GM19351 (cell line): ENCODE results near the gene SUDS3.
"Not testable (repeated sequence)": the region's sequence is repeated elsewhere in the genome, so short reads cannot be mapped to it uniquely, and the experiment has no call there.

Source experiments
- ATAC-seq: cut with Tn5 transposase; IDR thresholded peaks from one replicate; pipeline ENCODE4 v1.9.1; 2021; ENCODE audit warnings: mild to moderate bottlenecking, moderate library complexity; ENCODE audit not compliant: unreplicated experiment

Gene SUDS3

DNA sequence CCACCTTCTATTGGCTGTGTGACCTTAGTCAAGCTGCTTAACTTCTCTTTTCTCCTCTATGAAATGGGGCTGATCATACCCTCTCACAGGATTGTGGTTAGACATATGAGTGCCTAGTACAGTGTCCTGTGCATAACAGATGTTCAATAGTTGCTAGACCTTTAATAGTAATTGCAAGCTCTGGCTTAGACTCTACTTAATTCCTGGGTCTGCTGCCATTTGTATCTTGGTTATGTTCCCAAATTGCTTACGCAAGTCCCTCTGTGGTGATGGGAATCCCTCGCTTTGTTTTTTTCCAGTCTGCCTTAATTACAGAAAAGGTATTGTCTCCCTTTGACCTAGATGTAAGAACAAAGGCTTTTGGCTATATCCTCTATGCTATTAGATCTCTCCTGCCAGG is 15.1 kb downstream of the SUDS3 start:
- no peak for ATAC-seq

- ATAC-seq: no peak
Observed at GRCh38 chr12:118391836-118392235, 15.5 kb downstream of the SUDS3 start.

DNA sequence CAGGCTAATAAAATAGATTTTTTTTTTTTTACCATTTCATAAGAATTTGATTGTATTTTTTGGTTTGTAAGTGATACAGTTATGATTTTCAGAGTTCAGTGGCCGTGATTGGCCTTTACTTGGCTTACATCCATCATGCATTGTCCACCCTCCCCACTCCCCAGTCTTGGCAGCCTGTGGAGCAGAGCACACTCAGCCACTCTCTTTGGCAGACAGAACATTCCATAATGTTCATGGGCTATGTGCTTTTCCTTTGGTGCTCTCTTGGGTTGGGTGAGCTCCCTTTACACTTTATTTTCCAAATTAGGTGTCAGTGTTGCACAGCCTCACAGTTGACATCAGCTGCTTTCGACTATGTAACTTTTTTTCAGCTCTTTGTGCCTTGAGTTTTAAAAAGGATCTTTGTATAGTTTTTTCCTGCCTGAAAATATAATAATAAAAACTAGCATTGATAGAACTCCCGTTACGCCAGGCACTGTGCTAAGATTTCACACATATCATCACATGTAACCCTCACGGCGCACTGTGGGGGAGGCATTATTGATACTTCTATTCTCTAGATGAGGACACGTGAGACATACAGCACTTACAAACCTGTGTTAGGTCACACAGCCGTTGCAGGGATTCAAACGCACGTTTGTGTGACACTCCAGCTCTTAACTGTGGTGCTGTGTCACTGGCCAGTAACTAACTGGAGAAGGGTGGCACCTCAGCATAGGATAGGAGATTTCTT is 21.5 kb downstream of the SUDS3 start:
- ATAC-seq: no peak

GRCh38 chr12:118398524-118398923 is 22.2 kb downstream of the SUDS3 start:
- no peak for ATAC-seq

GRCh38 chr12:118398940-118399339 is 22.6 kb downstream of the SUDS3 start:
- no peak for ATAC-seq

- ATAC-seq: no peak
Observed at GRCh38 chr12:118402251-118402650, 25.9 kb downstream of the SUDS3 start.

DNA sequence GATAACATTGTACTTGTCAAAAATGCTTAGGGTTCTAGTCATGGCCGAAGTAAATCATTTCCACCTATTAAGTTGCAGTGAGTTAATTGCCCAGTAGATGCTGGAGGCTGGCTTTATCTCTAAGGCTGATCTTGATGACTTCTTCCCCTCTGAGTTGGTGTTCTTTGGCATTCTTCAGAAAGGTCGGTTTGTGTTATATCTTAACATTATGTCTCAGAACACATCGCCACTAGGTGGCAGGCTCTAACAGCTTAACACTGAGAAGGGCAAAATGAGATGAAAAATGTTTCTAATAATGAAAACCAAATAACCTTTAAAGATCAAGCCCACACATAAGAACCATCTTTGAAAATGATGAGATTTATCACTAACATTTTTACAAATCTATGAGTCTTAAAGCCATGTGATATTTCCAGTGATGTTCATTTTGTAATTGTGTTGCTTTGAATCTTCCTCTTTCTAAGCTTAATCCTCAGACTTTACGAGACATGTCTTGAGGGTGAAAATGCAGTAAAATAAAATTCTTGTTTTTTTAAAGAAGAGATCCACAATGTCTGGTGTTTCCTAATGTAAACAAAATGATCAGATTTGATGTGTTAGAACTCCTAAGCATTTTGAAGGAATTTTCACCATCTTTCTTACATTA is 28.6 kb downstream of the SUDS3 start:
- ATAC-seq: peak; percentile 80

GRCh38 chr12:118408241-118408640 is 31.9 kb downstream of the SUDS3 start:
- ATAC-seq: not testable (repeated sequence)

DNA sequence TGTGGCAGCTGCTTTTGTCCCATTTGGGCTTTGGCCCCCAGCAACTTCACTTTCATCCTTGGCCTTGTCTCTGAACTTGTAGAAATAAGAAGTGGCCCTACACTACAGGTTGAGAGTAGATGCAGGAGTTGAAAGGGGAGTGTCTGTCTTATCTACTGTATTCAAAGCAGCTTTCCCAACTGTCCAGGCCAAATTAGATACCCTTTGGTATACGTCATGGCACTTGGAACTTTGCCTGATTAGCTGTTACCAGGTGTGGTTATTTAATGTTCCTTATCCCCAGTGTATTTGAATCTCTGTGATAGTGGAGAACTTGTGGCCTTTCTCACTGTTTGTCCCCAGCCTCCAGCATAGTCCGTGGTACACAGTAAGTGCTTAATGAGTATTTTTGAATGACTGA is 33.5 kb downstream of the SUDS3 start:
- ATAC-seq: no peak

DNA sequence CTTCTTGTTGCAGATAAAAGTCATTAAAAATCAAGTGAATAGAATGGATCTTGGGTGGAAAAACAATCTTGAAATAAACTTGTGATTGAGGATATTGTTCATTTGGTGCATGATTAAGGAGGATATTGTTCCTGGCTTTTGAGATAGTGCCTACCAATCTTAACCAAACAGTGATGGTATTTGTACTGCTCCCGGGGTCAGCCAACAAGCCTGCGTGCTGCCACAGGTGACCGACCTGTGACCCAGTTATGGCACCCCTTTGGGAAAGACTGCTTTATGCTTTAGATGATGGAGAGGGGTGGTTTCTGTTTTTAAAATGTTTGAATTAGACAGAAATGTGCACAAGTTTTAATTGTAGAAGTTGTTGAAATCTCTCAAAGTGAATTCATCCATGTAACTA is 41.6 kb downstream of the SUDS3 start:
- no peak for ATAC-seq

DNA sequence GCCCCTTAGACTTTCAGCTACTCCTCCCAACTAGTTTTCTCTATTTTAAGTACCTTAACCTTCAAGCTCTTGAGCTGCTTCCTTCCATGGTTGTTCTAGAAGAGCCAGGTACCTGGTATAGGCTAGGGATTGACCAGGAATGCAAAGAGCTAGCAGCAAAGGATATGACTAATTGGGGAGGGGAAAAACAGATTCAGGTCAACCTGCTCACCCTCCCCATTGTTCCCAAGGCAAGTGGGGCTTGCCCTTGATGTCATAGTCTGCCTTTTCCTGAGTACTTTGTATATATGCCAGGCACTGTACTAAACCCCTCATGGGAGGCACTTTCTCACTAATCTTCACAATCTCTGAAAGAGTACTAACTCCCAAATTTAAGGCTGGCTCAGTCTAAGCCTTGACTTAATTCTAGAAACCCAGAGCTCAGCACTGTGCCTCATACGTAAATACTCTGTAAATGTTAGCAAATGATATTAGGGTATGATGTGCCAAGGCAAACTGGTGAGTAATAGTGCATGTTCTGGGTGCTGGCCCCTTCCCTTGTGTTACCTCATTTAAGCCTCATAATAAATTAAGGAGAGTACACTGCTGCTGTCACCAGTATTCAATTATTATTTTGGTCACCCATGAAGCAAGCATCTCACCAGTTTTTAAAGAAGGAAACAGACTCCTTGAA is 42.2 kb downstream of the SUDS3 start:
- no peak for ATAC-seq

DNA sequence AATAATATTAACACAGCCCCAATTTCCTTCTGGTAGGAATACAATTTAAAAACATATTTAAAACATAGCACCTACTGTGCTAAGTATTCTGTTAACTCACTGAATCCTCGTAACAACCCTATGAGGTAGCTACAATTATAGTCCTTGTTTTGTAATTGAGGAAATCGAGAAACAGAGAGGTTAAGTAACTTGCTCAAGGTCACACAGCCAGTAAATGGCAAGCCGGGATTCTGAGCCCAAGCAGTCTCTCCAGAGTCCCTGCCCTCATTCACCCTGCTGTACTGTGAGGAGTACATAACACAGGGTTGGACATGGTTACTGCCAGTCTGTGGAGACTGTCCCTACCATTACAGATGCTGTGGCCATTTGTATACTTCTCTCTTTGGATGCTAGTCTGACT is 44.3 kb downstream of the SUDS3 start:
- no peak for ATAC-seq

DNA sequence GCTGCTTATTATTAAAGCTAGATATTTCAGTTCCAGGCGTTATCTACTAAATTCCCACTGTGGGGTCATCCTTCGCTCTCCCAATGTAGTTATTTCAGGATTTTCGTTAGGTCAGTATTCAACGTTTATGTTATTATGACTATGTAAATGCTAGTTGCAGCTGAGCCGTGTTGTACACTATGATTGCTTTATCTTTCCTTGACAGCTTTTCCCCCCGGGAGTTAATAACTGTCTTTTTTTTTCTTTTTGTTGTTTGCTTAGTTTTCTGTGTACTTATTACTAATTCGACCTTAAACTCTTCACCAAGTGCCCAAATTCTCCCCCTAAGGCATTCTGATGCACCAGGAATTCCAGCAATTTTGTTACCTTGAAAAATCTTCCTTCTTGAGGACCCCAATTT is 48.5 kb downstream of the SUDS3 start:
- no peak for ATAC-seq

- ATAC-seq: no peak
Observed at GRCh38 chr12:118425364-118425763, 49.0 kb downstream of the SUDS3 start.

DNA sequence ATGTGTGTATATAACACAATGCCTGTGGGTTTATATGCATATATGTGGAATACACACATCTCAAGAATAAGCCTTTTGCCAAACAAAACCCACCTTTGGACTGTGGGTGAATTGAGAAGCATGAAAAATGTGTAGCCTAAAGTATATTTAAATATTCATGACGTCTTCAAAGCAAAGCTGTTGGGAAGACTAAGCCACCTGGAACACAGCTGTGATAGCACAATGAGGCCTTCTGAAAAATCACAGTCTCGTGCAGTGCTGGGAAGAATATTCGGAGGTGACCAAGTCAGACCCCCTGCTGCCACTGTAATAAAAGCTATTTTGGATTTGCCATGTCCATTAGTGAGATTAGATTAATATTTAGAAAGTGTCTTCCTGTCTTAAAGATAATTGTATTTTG is 51.5 kb downstream of the SUDS3 start:
- ATAC-seq: no peak

- no peak for ATAC-seq
Observed at GRCh38 chr12:118428643-118429042, 52.3 kb downstream of the SUDS3 start.

DNA sequence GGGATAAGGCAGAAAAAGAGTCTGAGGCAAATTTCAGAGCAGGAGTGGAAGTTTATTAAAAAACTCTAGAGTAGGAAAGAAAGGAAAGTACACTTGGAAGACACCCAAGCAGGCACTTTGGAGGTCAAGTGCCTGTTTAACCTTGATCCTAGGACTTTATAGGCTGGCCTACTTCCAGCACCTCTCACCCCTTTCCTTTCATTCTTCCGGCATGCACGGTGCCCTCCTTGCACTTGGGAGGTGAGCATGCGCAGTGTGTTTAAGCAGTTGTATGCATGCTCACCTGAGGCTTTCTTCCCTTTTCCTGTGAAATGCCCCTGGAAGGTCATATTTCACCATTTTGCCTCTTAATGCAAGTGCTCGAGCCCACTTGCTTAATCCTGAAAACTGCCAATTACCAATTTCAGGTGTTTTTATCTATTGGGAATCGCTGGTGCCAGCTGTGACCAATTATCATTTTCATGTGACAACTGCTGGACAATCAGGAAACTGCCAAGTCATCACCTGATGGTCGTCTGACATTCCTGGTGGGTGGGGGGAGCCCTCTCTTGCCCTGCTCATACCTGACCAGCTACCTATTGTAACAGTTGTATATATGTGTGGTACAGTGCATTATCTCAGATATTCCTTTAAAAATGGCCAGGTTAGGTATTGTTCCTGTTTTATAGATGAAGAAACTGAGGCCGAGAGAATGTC is 53.5 kb downstream of the SUDS3 start:
- no peak for ATAC-seq

- ATAC-seq: no peak
Observed at GRCh38 chr12:118430516-118430915, 54.2 kb downstream of the SUDS3 start.

- no peak for ATAC-seq
Observed at GRCh38 chr12:118432812-118433545, 56.6 kb downstream of the SUDS3 start.

DNA sequence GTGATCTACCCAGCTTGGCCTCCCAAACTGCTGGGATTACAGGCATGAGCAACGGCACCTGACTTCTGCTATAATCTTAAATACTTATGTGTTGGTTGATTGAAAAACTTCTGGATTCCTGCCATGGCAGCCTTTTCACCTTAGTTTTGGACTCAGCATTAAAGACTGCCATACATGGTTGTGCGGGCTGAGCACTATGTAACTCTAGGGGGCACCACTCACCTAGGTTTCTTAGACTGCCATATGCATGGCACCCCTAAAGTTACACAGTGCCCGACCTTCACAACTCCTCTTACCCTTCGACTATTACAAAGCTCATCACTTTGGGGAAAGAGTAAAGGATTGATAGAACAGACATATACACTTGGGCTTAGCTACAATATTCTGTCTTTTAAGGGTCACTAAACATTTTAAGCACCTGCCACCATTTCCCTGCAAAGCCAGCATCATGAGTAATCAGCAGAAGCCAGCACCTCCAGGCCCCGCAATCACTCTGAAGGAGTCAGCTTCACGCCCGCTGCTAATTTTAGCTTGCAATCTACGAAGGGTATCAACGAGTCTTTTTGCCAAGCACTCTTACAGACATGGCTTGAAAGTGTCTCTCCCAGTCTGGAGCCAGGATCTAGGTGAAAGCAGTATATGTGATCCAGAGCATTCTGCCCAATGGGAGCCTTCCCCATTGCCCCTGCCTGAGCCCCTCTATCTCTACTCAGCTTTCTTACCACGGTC is 59.8 kb downstream of the SUDS3 start:
- ATAC-seq: no peak
